ENCODE data around the gene TRAF5.
A peak's percentile ranks its signal among the peaks of the same experiment; 100 is the strongest.
"Not testable (repeated sequence)": the region's sequence is repeated elsewhere in the genome, so short reads cannot be mapped to it uniquely, and the experiment has no call there.

The TRAF5 gene

DNA sequence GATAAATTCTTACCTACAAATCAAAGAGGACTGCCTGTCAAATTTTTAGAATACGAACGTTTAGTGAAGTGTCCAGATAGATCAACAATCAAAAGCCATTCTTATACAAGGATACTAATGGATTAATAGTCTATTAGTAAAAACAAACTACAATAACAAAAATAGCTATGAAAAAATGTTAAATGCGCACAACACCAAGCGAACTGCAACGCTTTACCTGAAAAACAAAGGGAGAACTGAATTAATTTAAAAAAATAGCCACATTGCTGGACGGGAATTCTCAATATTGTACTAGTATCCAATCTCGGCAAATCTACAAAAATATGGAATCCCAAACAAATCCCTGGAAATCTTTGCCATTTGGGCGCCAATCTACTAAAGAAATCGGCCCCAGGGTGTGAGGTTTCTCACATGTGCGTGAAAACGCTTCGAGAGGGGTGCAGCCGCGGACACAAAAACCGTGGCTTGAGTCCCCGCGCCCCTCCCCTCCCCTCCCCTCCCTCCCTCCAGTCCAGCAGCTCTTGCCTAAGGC lies 55.6 kb downstream of the TRAF5 start:
- DNase-seq = no peak

DNA sequence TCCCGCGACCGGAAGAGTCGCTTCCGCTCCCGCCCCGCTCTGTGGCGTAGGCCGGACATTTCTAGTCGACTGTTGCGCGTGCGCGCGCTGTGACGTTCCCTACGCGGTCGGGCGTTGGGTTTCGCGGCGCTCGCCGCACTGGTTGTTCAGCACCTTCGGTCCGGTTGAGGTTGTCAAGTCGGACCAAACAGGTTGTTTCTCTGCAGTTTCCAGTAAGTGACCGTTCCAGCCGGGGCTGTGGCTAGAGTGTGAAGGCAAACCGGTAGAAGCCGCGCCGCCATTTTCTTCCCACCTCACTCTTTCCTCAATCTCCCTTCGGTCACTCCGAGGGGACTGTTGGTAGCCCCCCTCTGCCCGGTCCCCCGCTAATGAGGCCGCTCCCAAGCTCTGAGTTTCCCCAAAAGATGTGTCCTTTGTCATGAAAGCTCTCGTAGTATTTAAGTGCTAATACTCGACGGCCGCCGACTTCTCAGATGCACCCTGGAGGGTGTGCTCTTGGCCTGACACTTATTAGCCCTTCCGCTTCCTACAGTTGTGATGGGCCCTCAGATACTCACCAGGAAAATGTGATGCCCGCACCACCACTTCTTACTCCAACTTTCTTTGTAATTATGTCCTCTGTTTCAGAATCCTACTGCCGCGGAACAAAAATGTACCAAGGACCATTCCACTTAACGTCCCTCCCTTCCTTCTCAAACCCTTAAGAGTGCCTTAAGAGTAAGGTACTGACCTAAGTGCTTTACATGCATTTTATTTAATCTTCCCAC lies 56.3 kb downstream of the TRAF5 start:
- DNase-seq = peak; percentile 96

DNA sequence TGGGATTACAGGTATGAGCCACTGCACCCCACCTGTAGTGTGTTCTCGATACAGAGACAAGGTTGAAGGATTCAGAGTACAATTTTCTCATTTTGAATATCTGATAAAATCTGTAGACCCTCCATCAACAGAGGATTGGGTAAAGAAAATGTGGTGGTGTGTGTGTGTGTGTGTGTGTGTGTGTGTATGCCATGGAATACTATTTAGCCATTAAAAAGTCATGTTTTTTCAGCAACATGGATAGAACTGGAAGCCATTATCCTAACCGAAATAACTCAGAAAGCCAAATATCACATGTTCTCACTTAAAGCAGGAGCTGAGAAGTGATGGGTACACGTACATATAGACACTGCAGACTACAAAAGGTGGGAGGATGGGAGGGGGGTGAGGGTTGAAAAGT lies 57.9 kb downstream of the TRAF5 start:
- DNase-seq = no peak

DNA sequence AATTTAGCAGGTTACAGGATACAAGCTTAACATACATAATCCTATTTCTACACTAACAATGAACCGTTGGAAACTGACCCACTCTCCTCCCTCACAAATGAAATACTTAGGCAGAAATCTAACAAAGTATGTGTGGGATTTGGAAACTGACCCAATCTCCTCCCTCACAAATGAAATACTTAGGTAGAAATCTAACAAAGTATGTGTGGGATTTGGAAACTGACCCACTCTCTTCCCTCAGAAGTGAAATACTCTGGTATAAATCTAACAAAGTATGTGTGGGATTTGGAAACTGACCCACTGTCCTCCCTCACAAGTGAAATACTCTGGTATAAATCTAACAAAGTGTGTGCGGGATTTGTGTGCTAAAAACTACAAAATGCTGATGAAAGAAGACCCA lies 60.3 kb downstream of the TRAF5 start:
- no peak for DNase-seq

DNA sequence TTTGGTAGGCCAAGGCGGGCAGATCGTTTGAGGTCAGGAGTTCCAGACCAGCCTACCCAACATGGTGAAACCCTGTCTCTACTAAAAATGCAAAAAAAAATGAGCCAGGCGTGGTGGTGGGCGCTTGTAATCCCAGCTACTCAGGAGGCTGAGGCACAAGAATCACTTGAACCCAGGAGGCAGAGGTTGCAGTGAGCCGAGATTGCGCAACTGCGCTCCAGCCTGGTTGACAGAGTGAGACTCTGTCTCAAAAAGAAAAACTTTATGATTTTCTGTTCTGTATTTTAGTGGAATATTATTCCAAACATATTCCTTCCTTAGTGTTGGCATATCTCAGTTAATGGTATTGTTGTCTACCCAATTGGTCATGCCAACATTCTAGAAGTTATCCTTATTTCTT lies 64.2 kb downstream of the TRAF5 start:
- not testable (repeated sequence) for DNase-seq

DNA sequence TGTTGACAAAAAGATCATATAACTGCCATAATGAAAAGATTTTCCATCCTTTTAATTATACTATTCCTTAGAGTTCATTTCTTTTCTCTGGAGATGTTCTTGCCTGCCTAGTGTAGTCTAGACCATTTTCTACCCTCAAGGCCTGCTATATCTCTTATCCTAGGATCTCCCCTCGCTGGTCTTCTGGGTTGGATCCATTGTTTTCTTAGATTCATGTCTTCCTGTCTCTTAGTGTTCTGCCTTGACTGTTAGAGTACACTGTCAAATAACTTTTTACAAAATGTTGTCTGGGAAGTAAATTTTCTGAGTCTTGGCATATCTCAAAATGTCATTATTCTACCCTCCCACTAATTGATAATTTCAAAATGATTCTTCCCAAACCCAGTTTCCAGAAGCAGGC lies 66.6 kb downstream of the TRAF5 start:
- DNase-seq = no peak

DNA sequence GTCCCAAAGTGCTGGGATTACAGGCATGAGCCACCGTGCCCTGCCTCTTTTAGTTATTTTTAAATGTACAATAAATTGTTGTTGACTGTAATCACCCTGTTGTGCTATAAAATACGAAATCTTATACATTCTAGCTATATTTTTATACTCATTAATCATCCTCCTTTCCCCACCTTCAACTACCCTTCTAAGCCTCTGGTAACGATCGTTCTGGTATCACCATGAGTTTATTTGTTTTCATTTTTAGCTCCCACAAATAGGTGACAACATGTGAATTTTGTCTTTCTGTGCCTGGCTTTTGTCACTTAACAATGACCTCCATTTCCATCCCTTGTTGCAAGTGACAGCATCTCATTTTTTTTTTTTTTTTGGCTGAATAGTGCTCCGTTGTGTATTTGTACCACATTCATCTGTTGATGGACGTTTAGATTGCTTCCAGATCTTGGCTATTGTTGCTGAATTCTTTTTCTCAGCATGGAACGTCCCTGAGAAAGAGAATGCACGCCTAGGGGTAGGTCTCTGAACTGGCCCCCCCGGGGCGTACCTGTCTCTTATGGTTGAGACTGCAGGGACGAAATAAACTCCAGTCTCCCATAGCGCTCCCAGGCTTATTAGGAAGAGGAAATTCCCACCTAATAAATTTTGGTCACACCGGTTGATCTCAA lies 71.8 kb downstream of the TRAF5 start:
- not testable (repeated sequence) for DNase-seq

DNA sequence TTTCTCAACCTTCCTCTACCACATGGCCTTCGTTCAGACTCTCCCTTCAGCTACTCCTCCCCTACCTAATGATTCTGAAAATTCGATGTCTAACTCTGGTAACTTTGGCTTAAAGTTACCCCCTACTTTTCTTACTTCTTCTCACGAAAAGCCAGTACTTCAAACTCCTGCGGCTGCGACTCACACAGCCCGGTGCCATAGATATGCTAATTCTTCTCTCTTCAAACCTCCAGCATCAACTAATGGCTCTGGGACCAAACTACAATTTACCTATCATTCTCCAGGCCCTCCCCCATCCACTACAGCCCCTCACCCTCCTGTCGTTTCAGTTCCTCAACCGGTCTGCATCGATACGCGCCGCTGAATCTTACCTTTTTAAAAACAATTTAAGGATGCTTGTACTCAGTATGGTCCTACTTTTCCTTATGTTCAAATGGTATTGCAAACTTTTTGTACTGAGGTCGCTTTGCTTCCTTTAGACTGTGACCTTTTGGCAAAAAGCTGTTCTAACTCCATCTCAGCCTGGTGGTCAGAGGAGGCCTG lies 73.3 kb downstream of the TRAF5 start:
- DNase-seq = not testable (repeated sequence)

DNA sequence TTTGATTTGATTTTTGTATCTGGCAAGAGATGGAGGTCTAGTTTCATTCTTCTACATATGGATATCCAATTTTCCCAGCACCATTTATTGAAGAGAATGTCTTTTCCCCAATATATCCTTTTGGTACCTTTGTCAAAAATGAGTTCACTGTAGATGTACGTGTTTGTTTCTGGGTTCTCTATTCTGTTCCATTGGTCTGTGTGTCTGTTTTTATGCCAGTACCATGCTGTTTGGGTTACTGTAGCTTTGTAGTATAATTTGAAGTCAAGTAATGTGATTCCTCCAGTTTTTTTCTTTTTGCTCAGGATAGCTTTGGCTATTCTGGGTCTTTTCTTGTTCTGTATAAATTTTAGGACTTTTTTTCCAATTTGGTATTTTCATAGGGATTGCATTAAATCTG lies 75.1 kb downstream of the TRAF5 start:
- DNase-seq = not testable (repeated sequence)

DNA sequence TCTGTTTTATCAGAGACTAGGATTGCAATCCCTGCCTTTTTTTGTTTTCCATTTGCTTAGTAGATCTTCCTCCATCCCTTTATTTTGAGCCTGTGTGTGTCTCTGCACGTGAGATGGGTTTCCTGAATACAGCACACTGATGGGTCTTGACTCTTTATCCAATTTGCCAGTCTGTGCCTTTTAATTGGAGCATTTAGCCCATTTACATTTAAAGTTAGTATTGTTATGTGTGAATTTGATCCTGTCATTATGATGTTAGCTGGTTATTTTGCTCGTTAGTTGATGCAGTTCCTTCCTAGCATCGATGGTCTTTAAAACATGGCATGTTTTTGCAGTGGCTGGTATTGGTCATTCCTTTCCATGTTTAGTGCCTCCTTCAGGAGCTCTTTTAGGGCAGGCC lies 79.5 kb downstream of the TRAF5 start:
- not testable (repeated sequence) for DNase-seq

DNA sequence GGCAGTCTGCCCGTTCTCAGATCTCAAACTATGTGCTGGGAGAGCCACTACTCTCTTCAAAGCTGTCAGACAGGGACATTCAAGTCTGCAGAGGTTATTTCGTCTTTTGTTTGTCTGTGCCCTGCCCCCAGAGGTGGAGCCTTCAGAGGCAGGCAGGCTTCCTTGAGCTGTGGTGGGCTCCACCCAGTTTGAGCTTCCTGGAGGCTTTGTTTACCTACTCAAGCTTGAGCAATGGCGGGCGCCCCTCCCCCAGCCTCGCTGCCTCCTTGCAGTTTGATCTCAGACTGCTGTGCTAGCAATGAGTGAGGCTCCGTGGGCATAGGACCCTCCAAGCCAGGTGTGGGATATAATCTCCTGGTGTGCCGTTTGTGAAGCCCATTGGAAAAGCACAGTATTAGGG lies 81.1 kb downstream of the TRAF5 start:
- DNase-seq = not testable (repeated sequence)

DNA sequence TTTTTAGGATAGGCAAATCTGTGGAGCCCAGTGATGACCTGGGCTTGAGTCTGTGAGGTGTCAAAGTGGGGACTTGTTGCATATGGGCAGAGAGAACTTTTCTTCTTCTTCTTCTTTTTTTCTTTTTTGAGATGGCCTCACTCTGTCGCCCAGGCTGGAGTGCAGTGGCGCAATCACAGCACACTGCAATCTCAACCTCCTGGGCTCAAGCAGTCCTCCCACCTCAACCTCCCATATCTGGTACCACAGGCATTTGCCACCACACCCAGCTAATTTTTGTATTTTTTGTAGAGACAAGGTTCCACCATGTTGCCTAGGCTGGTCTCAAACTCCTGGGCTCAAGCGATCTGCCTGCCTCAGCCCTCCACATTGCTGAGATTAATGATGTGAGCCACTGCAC lies 85.0 kb downstream of the TRAF5 start:
- DNase-seq = no peak

DNA sequence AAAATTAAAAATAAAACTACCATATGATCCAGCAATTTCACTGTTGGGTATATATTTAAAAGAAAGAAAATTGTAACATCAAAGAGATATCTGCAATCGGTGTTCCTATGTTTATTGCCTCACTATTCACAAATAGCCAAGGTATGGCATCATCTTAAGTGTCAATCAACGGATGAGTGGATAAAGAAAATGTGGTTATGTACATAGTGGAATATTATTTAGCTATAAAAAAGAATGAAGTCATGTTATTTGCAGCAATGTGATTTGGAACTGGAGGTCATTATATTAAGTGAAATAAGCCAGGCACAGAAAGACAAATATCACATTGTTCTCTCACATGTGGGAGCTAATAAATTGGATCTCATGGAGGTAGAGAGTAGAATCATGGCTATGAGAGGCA lies 89.1 kb downstream of the TRAF5 start:
- no peak for DNase-seq

DNA sequence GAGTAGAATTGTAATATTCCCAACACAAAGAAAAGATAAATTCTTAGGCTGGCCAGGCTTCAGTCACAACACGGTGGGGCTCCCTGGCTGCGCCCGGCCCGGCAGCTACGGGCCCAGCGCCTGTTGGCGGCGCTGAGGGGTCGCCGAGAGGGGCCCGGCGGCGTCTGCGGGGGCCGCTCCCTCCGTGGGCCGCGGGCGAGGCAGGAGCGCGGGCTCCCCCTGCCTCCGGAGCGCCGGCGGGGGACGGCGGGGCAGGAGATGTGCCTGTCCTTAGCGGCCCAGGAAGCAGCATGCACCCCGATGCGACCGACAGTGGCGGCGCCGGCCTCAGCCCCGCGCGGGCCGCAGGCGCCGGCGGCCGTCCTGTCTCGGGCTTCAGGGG lies 89.6 kb downstream of the TRAF5 start:
- peak; percentile 27 for DNase-seq

DNA sequence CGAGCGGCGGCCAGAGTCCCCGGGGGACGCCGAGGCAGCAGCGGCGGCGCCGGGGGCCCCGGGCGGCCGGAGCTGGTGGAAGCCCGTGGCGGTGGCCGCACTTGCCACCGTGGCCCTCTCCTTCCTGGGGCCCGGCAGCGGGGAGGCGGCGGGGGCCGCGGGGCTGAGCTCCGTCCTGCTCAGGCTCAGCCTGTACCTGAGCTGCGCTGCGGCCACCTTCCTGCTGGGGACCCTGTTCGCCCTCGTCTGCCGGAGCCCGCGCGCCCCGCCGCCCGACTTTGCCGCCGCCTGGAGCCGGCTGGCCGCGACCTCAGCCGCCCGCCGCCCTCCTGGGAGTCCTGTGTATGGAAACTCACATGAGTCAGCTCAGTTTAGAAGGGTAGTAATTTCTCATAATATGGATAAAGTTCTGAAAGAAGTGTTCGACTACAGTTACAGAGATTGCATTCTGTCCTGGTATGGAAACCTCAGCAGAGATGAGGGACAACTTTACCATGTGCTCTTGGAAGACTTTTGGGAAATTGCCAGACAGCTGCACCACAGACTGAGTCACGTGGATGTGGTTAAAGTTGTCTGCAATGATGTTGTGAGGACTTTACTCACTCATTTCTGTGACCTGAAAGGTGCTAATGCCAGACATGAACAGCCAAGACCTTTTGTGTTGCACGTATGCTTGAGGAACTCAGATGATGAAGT lies 90.1 kb downstream of the TRAF5 start:
- DNase-seq = peak; percentile 57

DNA sequence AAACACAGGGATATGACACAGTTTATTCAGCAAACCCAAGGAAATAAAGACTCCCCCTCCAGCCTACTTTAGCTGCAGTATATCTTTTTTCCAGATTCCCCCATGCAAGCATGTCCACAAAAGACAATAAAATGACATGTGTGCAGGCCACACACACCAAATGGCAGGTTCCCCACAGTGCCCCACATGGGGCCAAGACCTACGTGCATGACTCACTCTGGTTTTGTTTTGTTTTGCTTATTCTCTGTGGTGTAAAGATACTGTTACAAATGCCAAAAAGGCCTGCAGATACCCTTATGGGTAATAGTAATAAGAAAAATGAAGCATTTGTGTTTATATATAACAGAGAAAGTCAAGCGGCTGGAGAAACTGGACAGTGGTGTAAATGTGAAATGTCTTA lies 93.8 kb downstream of the TRAF5 start:
- DNase-seq = peak; percentile 17

DNA sequence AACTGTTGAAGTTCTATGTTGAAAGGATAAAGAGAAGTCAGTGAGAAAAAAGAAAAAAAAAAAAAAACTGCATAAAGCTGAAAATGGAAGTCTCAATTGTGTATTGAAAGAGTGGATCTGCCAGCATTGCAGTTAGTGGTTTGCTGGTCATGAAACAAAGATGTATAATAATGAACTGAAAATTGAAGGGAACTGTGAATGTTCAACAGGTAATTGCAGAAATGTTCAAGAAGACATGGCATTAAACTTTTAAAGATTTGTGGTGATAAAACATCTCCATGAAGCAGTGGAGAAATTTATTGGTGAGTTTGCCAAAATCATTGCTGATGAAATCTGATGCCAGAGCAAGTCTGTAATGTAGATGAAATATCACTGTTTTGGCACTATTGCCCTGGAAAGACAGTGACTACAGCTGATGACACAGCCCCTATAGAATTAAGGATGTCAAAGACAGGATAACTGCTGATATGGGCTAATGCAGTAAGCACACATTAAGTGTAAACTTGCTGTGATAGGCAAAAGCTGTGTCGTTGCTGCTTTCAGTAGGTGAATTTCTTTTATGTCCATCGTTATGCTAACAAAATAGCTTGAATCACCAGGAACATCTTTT lies 94.3 kb downstream of the TRAF5 start:
- DNase-seq = no peak

DNA sequence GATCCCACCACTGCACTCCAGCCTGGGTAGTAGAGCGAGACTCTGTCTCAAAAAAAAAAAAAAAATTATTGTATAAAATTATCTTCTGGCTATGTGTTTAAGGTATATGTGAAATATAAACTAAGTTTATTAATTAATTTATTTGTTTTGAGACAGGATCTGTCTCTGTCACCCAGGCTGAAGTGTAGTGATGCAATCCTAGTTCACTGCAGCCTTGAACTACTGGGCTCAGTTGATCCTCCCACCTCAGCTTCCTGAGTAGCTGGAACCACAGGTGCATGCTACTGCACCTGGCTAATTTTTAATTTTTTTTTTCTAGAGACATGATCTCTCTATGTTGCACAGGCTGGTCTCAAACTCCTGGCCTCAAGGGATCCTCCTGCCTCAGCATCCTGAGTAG lies 97.4 kb downstream of the TRAF5 start:
- DNase-seq = no peak

Data from femur (tissue), 1 donor.